IPS-18a (cell line): ENCODE results near the gene ZNF227.
"Not testable (repeated sequence)": the region's sequence is repeated elsewhere in the genome, so short reads cannot be mapped to it uniquely, and the experiment has no call there.

ENCODE experiments used
- H3K27ac ChIP-seq: one replicate; pipeline ENCODE4 v1.5.1; 2013; ENCODE audit warnings: low read length
- H3K27me3 ChIP-seq: one replicate; pipeline ENCODE4 v1.6.1; 2013; ENCODE audit warnings: mild to moderate bottlenecking, low read length; ENCODE audit not compliant: control insufficient read depth, insufficient read depth
- H3K36me3 ChIP-seq: one replicate; pipeline ENCODE4 v1.6.1; 2013; ENCODE audit warnings: low read depth, low read length; ENCODE audit not compliant: control insufficient read depth
- H3K4me1 ChIP-seq: one replicate; pipeline ENCODE4 v1.6.1; 2013; ENCODE audit warnings: low read depth, low read length; ENCODE audit not compliant: control insufficient read depth
- H3K4me3 ChIP-seq: one replicate; pipeline ENCODE4 v1.5.1; 2013; ENCODE audit warnings: low read length
- H3K9ac ChIP-seq: one replicate; pipeline ENCODE4 v1.6.1; 2013; ENCODE audit warnings: mild to moderate bottlenecking, low read length, moderate library complexity
- H3K9me3 ChIP-seq: one replicate; pipeline ENCODE4 v1.6.1; 2013; ENCODE audit warnings: low read depth, low read length; ENCODE audit not compliant: control insufficient read depth

Gene ZNF227

GRCh38 chr19:44212250-44212865, at the start of gene ZNF227:
ZNF227 (plus strand) TSS chr19:44212532; CDS start chr19:44217793, 5,261 bp downstream.
- peaks cover 3% of the 10 kb centered on the region for H3K27me3 ChIP-seq
- H3K36me3 ChIP-seq: peaks cover 4% of the 10 kb centered on the region
- peaks cover 6% of the 10 kb centered on the region for H3K4me1 ChIP-seq
- H3K27ac ChIP-seq: no peak within 1 kb of the TSS
- peak within 1 kb of the TSS; percentile 69 for H3K9ac ChIP-seq
- H3K4me3 ChIP-seq: peak within 1 kb of the TSS; percentile 83
- H3K9me3 ChIP-seq: no peaks in the 10 kb centered on the region

GRCh38 chr19:44163789-44164188, 48.5 kb upstream of the ZNF227 start:
- H3K36me3 ChIP-seq: peaks cover 17% of the 10 kb centered on the region
- peaks cover 3% of the 10 kb centered on the region for H3K9me3 ChIP-seq
- no peaks in the 10 kb centered on the region for H3K27me3 ChIP-seq
- H3K27ac ChIP-seq: no peak overlapping the region
- no peak overlapping the region for H3K4me3 ChIP-seq
- H3K9ac ChIP-seq: no peak overlapping the region
- peaks cover 6% of the 10 kb centered on the region for H3K4me1 ChIP-seq

GRCh38 chr19:44164327-44164672, 48.0 kb upstream of the ZNF227 start:
- Histone ChIP-seq H3K4me3 (peak overlapping the region; percentile 97), H3K9me3 (peaks cover 3% of the 10 kb centered on the region), H3K4me1 (peaks cover 6% of the 10 kb centered on the region), H3K27ac (no peak overlapping the region), H3K9ac (no peak overlapping the region), H3K36me3 (peaks cover 20% of the 10 kb centered on the region), H3K27me3 (no peaks in the 10 kb centered on the region)

- H3K4me3 ChIP-seq: peak within 1 kb of the TSS; percentile 97
- no peaks in the 10 kb centered on the region for H3K27me3 ChIP-seq
- H3K27ac ChIP-seq: peak within 1 kb of the TSS; percentile 68
- H3K4me1 ChIP-seq: peaks cover 6% of the 10 kb centered on the region
- peaks cover 3% of the 10 kb centered on the region for H3K9me3 ChIP-seq
- H3K9ac ChIP-seq: peak within 1 kb of the TSS; percentile 85
- peaks cover 25% of the 10 kb centered on the region for H3K36me3 ChIP-seq
Measured at GRCh38 chr19:44164673-44165512, 47.4 kb upstream of the ZNF227 start, which contains the start of gene ZNF226. ZNF226 (plus strand) TSS chr19:44165100; CDS start chr19:44170081, 4,981 bp downstream.

- H3K4me3 ChIP-seq, H3K27ac ChIP-seq: not testable (repeated sequence)
- H3K36me3 ChIP-seq: peaks cover 76% of the 10 kb centered on the region
Measured at GRCh38 chr19:44170660-44171059, 41.7 kb upstream of the ZNF227 start.

GRCh38 chr19:44176590-44176989, 35.7 kb upstream of the ZNF227 start:
- peaks cover 75% of the 10 kb centered on the region for H3K9me3 ChIP-seq
- no peaks in the 10 kb centered on the region for H3K4me1 ChIP-seq
- peaks cover 62% of the 10 kb centered on the region for H3K36me3 ChIP-seq
- H3K4me3 ChIP-seq: no peak overlapping the region
- no peaks in the 10 kb centered on the region for H3K27me3 ChIP-seq
- H3K27ac ChIP-seq: no peak overlapping the region
- no peak overlapping the region for H3K9ac ChIP-seq

More at GRCh38 chr19:44170660-44171059, 41.7 kb upstream of the ZNF227 start:
- not testable (repeated sequence) for H3K4me1 ChIP-seq, H3K9ac ChIP-seq, H3K27me3 ChIP-seq
- peaks cover 21% of the 10 kb centered on the region for H3K9me3 ChIP-seq

- H3K27ac ChIP-seq: no peak overlapping the region
- peaks cover 66% of the 10 kb centered on the region for H3K9me3 ChIP-seq
- H3K27me3 ChIP-seq: no peaks in the 10 kb centered on the region
- peaks cover 18% of the 10 kb centered on the region for H3K36me3 ChIP-seq
- H3K4me3 ChIP-seq: no peak overlapping the region
- H3K4me1 ChIP-seq: no peaks in the 10 kb centered on the region
- no peak overlapping the region for H3K9ac ChIP-seq
Measured at GRCh38 chr19:44180968-44181367, 31.4 kb upstream of the ZNF227 start.

- H3K9ac ChIP-seq: no peak overlapping the region
- H3K27ac ChIP-seq: no peak overlapping the region
- peaks cover 64% of the 10 kb centered on the region for H3K9me3 ChIP-seq
- no peaks in the 10 kb centered on the region for H3K4me1 ChIP-seq
- H3K4me3 ChIP-seq: no peak overlapping the region
- H3K36me3 ChIP-seq: peaks cover 7% of the 10 kb centered on the region
- H3K27me3 ChIP-seq: no peaks in the 10 kb centered on the region
Measured at GRCh38 chr19:44182145-44182544, 30.2 kb upstream of the ZNF227 start.

GRCh38 chr19:44190020-44190419, 22.3 kb upstream of the ZNF227 start:
- H3K4me3 ChIP-seq: no peak overlapping the region
- no peak overlapping the region for H3K27ac ChIP-seq
- H3K36me3 ChIP-seq: no peaks in the 10 kb centered on the region
- no peaks in the 10 kb centered on the region for H3K27me3 ChIP-seq
- no peaks in the 10 kb centered on the region for H3K4me1 ChIP-seq
- no peak overlapping the region for H3K9ac ChIP-seq
- H3K9me3 ChIP-seq: peaks cover 44% of the 10 kb centered on the region

GRCh38 chr19:44192127-44192526, 20.2 kb upstream of the ZNF227 start:
- Histone ChIP-seq H3K4me3 (no peak overlapping the region), H3K9ac (no peak overlapping the region), H3K27ac (no peak overlapping the region), H3K36me3 (no peaks in the 10 kb centered on the region), H3K27me3 (no peaks in the 10 kb centered on the region), H3K4me1 (no peaks in the 10 kb centered on the region), H3K9me3 (peaks cover 44% of the 10 kb centered on the region)

GRCh38 chr19:44196772-44197171, 15.6 kb upstream of the ZNF227 start:
- H3K4me3 ChIP-seq: no peak overlapping the region
- H3K36me3 ChIP-seq: no peaks in the 10 kb centered on the region
- peaks cover 36% of the 10 kb centered on the region for H3K9me3 ChIP-seq
- H3K27ac ChIP-seq: no peak overlapping the region
- no peaks in the 10 kb centered on the region for H3K4me1 ChIP-seq
- H3K27me3 ChIP-seq: no peaks in the 10 kb centered on the region
- H3K9ac ChIP-seq: no peak overlapping the region
